Activated CD4-positive, alpha-beta memory T cell treated with anti-CD3 and anti-CD28 coated beads for 36 hours (primary cell): ENCODE results near the gene TRAPPC1. TPM values are rescaled to one million over a fixed set of nuclear protein-coding genes. Genes with fewer than 3 reads are reported as not detected.

Experiments used
- CTCF ChIA-PET: fragments of 350-600 bp; sonication (Branson Sonifier 250); formaldehyde crosslinking; loops from one replicate; lab custom pipeline; 2021; ENCODE audit warnings: antibody characterized with exemption, inconsistent platforms; lab: Charles Lee
- POLR2A ChIA-PET: fragments of 350-600 bp; sonication (Branson Sonifier 250); formaldehyde crosslinking; loops from one replicate; lab custom pipeline; 2021; ENCODE audit warnings: antibody characterized with exemption; lab: Charles Lee
- DNase-seq: peaks from one replicate; pipeline ENCODE4 v3.0.0-alpha.2; 2020
- H3K27ac Mint-ChIP-seq: one replicate; pipeline ENCODE4 v1.8.0; 2021; ENCODE audit warnings: mixed read lengths
- H3K27me3 Mint-ChIP-seq: one replicate; pipeline ENCODE4 v1.8.0; 2021; ENCODE audit warnings: mixed read lengths
- H3K36me3 Mint-ChIP-seq: one replicate; pipeline ENCODE4 v1.8.0; 2021; ENCODE audit warnings: mixed read lengths
- H3K4me1 Mint-ChIP-seq: one replicate; pipeline ENCODE4 v1.8.0; 2021; ENCODE audit warnings: low read depth, mixed read lengths
- H3K4me3 Mint-ChIP-seq: one replicate; pipeline ENCODE4 v1.8.0; 2021; ENCODE audit warnings: mild to moderate bottlenecking, mixed read lengths
- H3K9me3 Mint-ChIP-seq: one replicate; pipeline ENCODE4 v1.8.0; 2021; ENCODE audit warnings: mixed read lengths
- intact Hi-C: fragments of 100-400 bp; cut with micrococcal nuclease; formaldehyde crosslinking; loops from one replicate; pipeline ENCODE4 v1.15.1; 2023
- total RNA-seq, 2 experiments: library from RNA; stranded (reverse); gene quantifications; one replicate each; pipeline ENCODE4 v1.2.3, GENCODE V29; 2021

Gene TRAPPC1
- total RNA-seq, 2 experiments from 2014 or later = 197 to 201 TPM

- peaks cover 57% of the 10 kb centered on the region for H3K36me3 Mint-ChIP-seq
- peaks cover 3% of the 10 kb centered on the region for H3K4me1 Mint-ChIP-seq
- intact Hi-C loops = no loop called here
- DNase-seq = no peak
- ChIA-PET CTCF (interaction anchor here (1.3 to 2.6 kb wide), 4 partner anchors 49 to 134 kb away, joined by 4 to 6 read pairs (median 6); no protein-coding TSS in a partner anchor), POLR2A (no interaction called here)
- H3K9me3 Mint-ChIP-seq = no peaks in the 10 kb centered on the region
- H3K4me3 Mint-ChIP-seq = no peak overlapping the region
- H3K27me3 Mint-ChIP-seq = no peaks in the 10 kb centered on the region
- no peak overlapping the region for H3K27ac Mint-ChIP-seq
These were observed 8.3 kb upstream of the TRAPPC1 start for GRCh38 chr17:7940034-7940433.

- intact Hi-C loops = no loop called here
- H3K4me3 Mint-ChIP-seq = no peak overlapping the region
- POLR2A ChIA-PET = no interaction called here
These were observed 4.1 kb upstream of the TRAPPC1 start for GRCh38 chr17:7935859-7936258.

GRCh38 chr17:7932949-7933348, 1.2 kb upstream of the TRAPPC1 start:
- peaks cover 28% of the 10 kb centered on the region for H3K36me3 Mint-ChIP-seq
- H3K27ac Mint-ChIP-seq = peak overlapping the region; percentile 88
- ChIA-PET POLR2A (interaction anchor here (0.7 to 4.7 kb wide), 7 partner anchors 10 to 76 kb away, joined by 3 to 42 read pairs (median 4); partner anchors contain the start of genes NAA38 and RNF227), CTCF (interaction anchor here (0.6 to 5.3 kb wide), 22 partner anchors 13 to 637 kb away, joined by 3 to 93 read pairs (median 5); partner anchors contain the start of genes NAA38 and RNF227)
- DNase-seq = peak; percentile 55
- H3K27me3 Mint-ChIP-seq = no peaks in the 10 kb centered on the region
- no peaks in the 10 kb centered on the region for H3K9me3 Mint-ChIP-seq
- intact Hi-C loops = loop anchor here (1.0 to 5.0 kb wide), 4 partner anchors 18 to 184 kb away; partner anchors contain the start of gene ALOXE3
- H3K4me3 Mint-ChIP-seq = peak overlapping the region; percentile 93
- peaks cover 47% of the 10 kb centered on the region for H3K4me1 Mint-ChIP-seq

More at GRCh38 chr17:7935859-7936258, 4.1 kb upstream of the TRAPPC1 start:
- H3K27ac Mint-ChIP-seq = no peak overlapping the region
- no peaks in the 10 kb centered on the region for H3K27me3 Mint-ChIP-seq
- no peak for DNase-seq
- H3K36me3 Mint-ChIP-seq = peaks cover 39% of the 10 kb centered on the region
- H3K9me3 Mint-ChIP-seq = no peaks in the 10 kb centered on the region
- CTCF ChIA-PET = interaction anchor here (0.9 to 1.4 kb wide), 6 partner anchors 12 to 126 kb away, joined by 3 to 4 read pairs (median 3); no protein-coding TSS in a partner anchor
- peaks cover 31% of the 10 kb centered on the region for H3K4me1 Mint-ChIP-seq

GRCh38 chr17:7932483-7932891, 741 bp upstream of the TRAPPC1 start:
- ChIA-PET POLR2A (interaction anchor here (0.6 to 4.7 kb wide), 9 partner anchors 9 to 349 kb away, joined by 3 to 42 read pairs (median 3); partner anchors contain the start of genes MPDU1, NAA38 and RNF227), CTCF (interaction anchor here (0.6 to 5.3 kb wide), 25 partner anchors 12 to 636 kb away, joined by 3 to 93 read pairs (median 5); partner anchors contain the start of genes NAA38, RNF227 and TP53)
- peaks cover 47% of the 10 kb centered on the region for H3K4me1 Mint-ChIP-seq
- peak; percentile 42 for DNase-seq
- intact Hi-C loops = loop anchor here (1.0 to 5.0 kb wide), 4 partner anchors 17 to 185 kb away; partner anchors contain the start of gene ALOXE3
- peak overlapping the region; percentile 88 for H3K27ac Mint-ChIP-seq
- no peaks in the 10 kb centered on the region for H3K9me3 Mint-ChIP-seq
- peaks cover 29% of the 10 kb centered on the region for H3K36me3 Mint-ChIP-seq
- H3K27me3 Mint-ChIP-seq = no peaks in the 10 kb centered on the region
- H3K4me3 Mint-ChIP-seq = peak overlapping the region; percentile 93

GRCh38 chr17:7930841-7931631, 710 bp downstream of the TRAPPC1 start:
- H3K36me3 Mint-ChIP-seq = peaks cover 18% of the 10 kb centered on the region
- intact Hi-C loops = loop anchor here (5.0 kb wide), 2 partner anchors 56 to 186 kb away; partner anchors contain the start of gene ALOXE3
- CTCF ChIA-PET = interaction anchor here (0.6 to 5.3 kb wide), 10 partner anchors 8 to 179 kb away, joined by 3 to 93 read pairs (median 5); partner anchors contain the start of genes NAA38 and RNF227
- H3K4me1 Mint-ChIP-seq = peaks cover 47% of the 10 kb centered on the region
- H3K27ac Mint-ChIP-seq = peak overlapping the region; percentile 88
- POLR2A ChIA-PET = interaction anchor here (4.7 kb wide), 1 partner anchor 14 kb away, joined by 42 read pairs; the partner anchor contains the start of gene RNF227
- H3K9me3 Mint-ChIP-seq = no peaks in the 10 kb centered on the region
- H3K27me3 Mint-ChIP-seq = no peaks in the 10 kb centered on the region
- DNase-seq = no peak
- H3K4me3 Mint-ChIP-seq = peak overlapping the region; percentile 93

GRCh38 chr17:7929158-7930023, 2.4 kb downstream of the TRAPPC1 start, which contains the start of gene KCNAB3:
Gene KCNAB3, minus strand, starts transcription at chr17:7929856. Its CDS starts 421 bp downstream, at chr17:7929435.
- no peaks in the 10 kb centered on the region for H3K27me3 Mint-ChIP-seq
- H3K4me3 Mint-ChIP-seq = peak within 1 kb of the TSS; percentile 93
- peaks cover 38% of the 10 kb centered on the region for H3K4me1 Mint-ChIP-seq
- peak within 1 kb of the TSS; percentile 88 for H3K27ac Mint-ChIP-seq
- DNase-seq = peak; percentile 73
- H3K9me3 Mint-ChIP-seq = no peaks in the 10 kb centered on the region
- peaks cover 12% of the 10 kb centered on the region for H3K36me3 Mint-ChIP-seq
- intact Hi-C loops = loop anchor here (5.0 kb wide), 2 partner anchors 58 to 188 kb away; partner anchors contain the start of gene ALOXE3
- CTCF ChIA-PET = interaction anchor here (0.7 to 5.3 kb wide), 3 partner anchors 17 to 94 kb away, joined by 4 to 93 read pairs (median 7); no protein-coding TSS in a partner anchor
- POLR2A ChIA-PET = interaction anchor here (1.1 to 4.7 kb wide), 2 partner anchors 13 to 16 kb away, joined by 4 to 42 read pairs; partner anchors contain the start of gene RNF227

- ChIA-PET CTCF (interaction anchor here (1.0 kb wide), 1 partner anchor 12 kb away, joined by 3 read pairs; the partner anchor contains the start of gene RNF227), POLR2A (interaction anchor here (0.9 kb wide), 1 partner anchor 11 kb away, joined by 3 read pairs; no protein-coding TSS in a partner anchor)
These were observed 4.2 kb downstream of the TRAPPC1 start for GRCh38 chr17:7927596-7927995.

GRCh38 chr17:7922845-7923628, 8.7 kb downstream of the TRAPPC1 start:
- ChIA-PET CTCF (interaction anchor here (0.8 to 1.7 kb wide), 6 partner anchors 8 to 134 kb away, joined by 3 to 6 read pairs (median 4); partner anchors contain the start of gene TRAPPC1), POLR2A (interaction anchor here (1.0 kb wide), 1 partner anchor 9 kb away, joined by 4 read pairs; the partner anchor contains the start of genes CNTROB and TRAPPC1)
- Mint-ChIP-seq H3K4me3 (peak overlapping the region; percentile 63), H3K27me3 (no peaks in the 10 kb centered on the region), H3K27ac (peak overlapping the region; percentile 77), H3K4me1 (peaks cover 19% of the 10 kb centered on the region), H3K36me3 (peaks cover 2% of the 10 kb centered on the region), H3K9me3 (no peaks in the 10 kb centered on the region)
- intact Hi-C loops = no loop called here
- DNase-seq = peak; percentile 88

More at GRCh38 chr17:7927596-7927995, 4.2 kb downstream of the TRAPPC1 start:
- peaks cover 33% of the 10 kb centered on the region for H3K4me1 Mint-ChIP-seq
- intact Hi-C loops = no loop called here
- H3K36me3 Mint-ChIP-seq = peaks cover 7% of the 10 kb centered on the region
- no peak for DNase-seq
- H3K27me3 Mint-ChIP-seq = no peaks in the 10 kb centered on the region
- H3K4me3 Mint-ChIP-seq = no peak overlapping the region
- no peak overlapping the region for H3K27ac Mint-ChIP-seq
- H3K9me3 Mint-ChIP-seq = no peaks in the 10 kb centered on the region

- H3K9me3 Mint-ChIP-seq = no peaks in the 10 kb centered on the region
- intact Hi-C loops = no loop called here
- no peaks in the 10 kb centered on the region for H3K36me3 Mint-ChIP-seq
- ChIA-PET CTCF (interaction anchor here (1.0 to 1.7 kb wide), 5 partner anchors 9 to 135 kb away, joined by 4 to 6 read pairs (median 4); partner anchors contain the start of gene TRAPPC1), POLR2A (interaction anchor here (1.2 kb wide), 1 partner anchor 10 kb away, joined by 3 read pairs; no protein-coding TSS in a partner anchor)
- H3K4me3 Mint-ChIP-seq = peak overlapping the region; percentile 63
- H3K27ac Mint-ChIP-seq = peak overlapping the region; percentile 77
- DNase-seq = no peak
- H3K27me3 Mint-ChIP-seq = no peaks in the 10 kb centered on the region
- H3K4me1 Mint-ChIP-seq = peaks cover 19% of the 10 kb centered on the region
These were observed 9.4 kb downstream of the TRAPPC1 start for GRCh38 chr17:7922269-7922844.
